ENCODE data around the gene JAG2. TPM values are rescaled to one million over a fixed set of nuclear protein-coding genes. Genes with fewer than 3 reads are reported as not detected.

JAG2 gene
- total and polyA plus RNA-seq, 2 of the 4 experiments (the other 2 are of a cell fraction): 0.18 to 0.58 TPM

- Histone ChIP-seq H4K20me1 (ENCODE audit: insufficient read depth, low read length) (no peaks in the 10 kb centered on the region), H3K14ac (replicated peaks; ENCODE audit: low read depth, low read length) (no peak overlapping the region), H3K4me2 (ENCODE audit: low read depth, low read length) (no peak overlapping the region), H3K9me3 (ENCODE audit: control insufficient read depth, insufficient read depth, low read length) (peaks cover 13% of the 10 kb centered on the region), H2AK9ac (replicated peaks; ENCODE audit: low read depth, low read length, poor library complexity) (no peak overlapping the region), H3K56ac (ENCODE audit: extremely low read depth, insufficient read depth, low read length) (no peak overlapping the region), H3K27ac (ENCODE audit: insufficient read depth, low read length) (no peak overlapping the region), H3K18ac (ENCODE audit: low read depth, low read length) (no peak overlapping the region), H2BK15ac (ENCODE audit: low read depth, low read length) (no peak overlapping the region), H2AFZ (replicated peaks; ENCODE audit: low read length, poor library complexity) (no peak overlapping the region), H4K8ac (ENCODE audit: low read depth in 2 of 2, low read length in 2 of 2) (no peak overlapping the region), H3K23ac (ENCODE audit: low read depth, low read length) (no peak overlapping the region), H3K9me1 (ENCODE audit: insufficient read depth, low read length) (no peaks in the 10 kb centered on the region), H3K4ac (ENCODE audit: low read depth, low read length) (no peak overlapping the region), H3K4me3 (ENCODE audit: insufficient read depth, low read depth, low read length) (no peak overlapping the region), H2BK5ac (ENCODE audit: low read depth, low read length, poor library complexity, severe bottlenecking) (no peak overlapping the region), H3K27me3 (ENCODE audit: control insufficient read depth, insufficient read depth, low read length) (peaks cover 47% of the 10 kb centered on the region), H4K91ac (ENCODE audit: insufficient read depth, low read depth, low read length) (no peak overlapping the region), H3K4me1 (ENCODE audit: control insufficient read depth, insufficient read depth, low read length) (no peaks in the 10 kb centered on the region), H3K9ac (ENCODE audit: low read depth, low read length) (no peak overlapping the region), H2AK5ac (ENCODE audit: low read depth, low read length) (no peak overlapping the region), H3K36me3 (ENCODE audit: control insufficient read depth, insufficient read depth, low read length) (no peaks in the 10 kb centered on the region), H2BK120ac (ENCODE audit: low read depth, low read length) (no peak overlapping the region), H2BK20ac (ENCODE audit: low read depth, low read length) (no peak overlapping the region), H3K79me1 (ENCODE audit: low read depth in 1 of 2, low read length in 2 of 2) (no peaks in the 10 kb centered on the region), H4K5ac (ENCODE audit: low read depth, low read length) (no peak overlapping the region)
- CTCF ChIA-PET: no interaction called here
- in situ Hi-C loops (cut with MboI; ENCODE audit: low sequenced_read_pairs): no loop called here
- WGBS, 2 experiments (ENCODE audit: extremely low coverage in 2 of 2, insufficient read length in 1 of 2): 33% methylated on average over 12 of the region's 22 CpGs; no CpG with 5 or more reads in 1 of the 2 experiments
- no TSS peak for BruUV-seq (replicated peaks)
- ATAC-seq (ENCODE audit: low read depth) (no peak), DNase-seq (no peak)
- POLR2A ChIA-PET (ENCODE audit: unreplicated experiment): no interaction called here
- dilution Hi-C loops (cut with HindIII; ENCODE audit: low sequenced_read_pairs, unreplicated experiment): no loop called here
- intact Hi-C loops (cut with micrococcal nuclease): no loop called here
- TF ChIP-seq FOS (IDR thresholded peaks at IDR 0.05; ENCODE audit: low read depth, low read length) (no peak), RAD21 (IDR thresholded peaks at IDR 0.05; ENCODE audit: low read length) (no peak), SMC3 (IDR thresholded peaks at IDR 0.05; ENCODE audit: low read depth, low read length) (no peak), BHLHE40 (IDR thresholded peaks at IDR 0.05; ENCODE audit: low read depth, low read length) (no peak), MAFK (IDR thresholded peaks at IDR 0.05; ENCODE audit: low read depth, low read length) (no peak), POLR2A (IDR thresholded peaks at IDR 0.05; ENCODE audit: low read depth, low read length) (no peak), RFX5 (IDR thresholded peaks at IDR 0.05; ENCODE audit: low read depth, low read length) (no peak), CTCF (conservative IDR thresholded peaks at IDR 0.05; ENCODE audit: low read depth, low read length) (no peak), NFE2L2 (IDR thresholded peaks at IDR 0.05; ENCODE audit: low read depth, low read length) (no peak), MAZ (IDR thresholded peaks at IDR 0.05; ENCODE audit: borderline replicate concordance, low read depth, low read length) (no peak), USF2 (IDR thresholded peaks at IDR 0.05; ENCODE audit: low read depth, low read length) (no peak), RCOR1 (IDR thresholded peaks at IDR 0.05; ENCODE audit: insufficient replicate concordance, low read length) (no peak), MXI1 (IDR thresholded peaks at IDR 0.05; ENCODE audit: borderline replicate concordance, low read depth, low read length) (no peak), CHD1 (IDR thresholded peaks at IDR 0.05; ENCODE audit: low read depth, low read length) (no peak), CEBPB (IDR thresholded peaks at IDR 0.05; ENCODE audit: low read depth, low read length) (no peak)
Measured at GRCh38 chr14:105126126-105126980, 42.2 kb downstream of the JAG2 start.

Data from IMR-90 (cell line).